Vagina (tissue), 2 donors: ENCODE data around the gene LRP2.

Experiments
- CTCF ChIP-seq, 3 experiments: fragments of 450-650 bp in 2 of 3; fragments of 200-600 bp in 1 of 3; sonication (generic) in 1 of 3; IDR thresholded peaks; one replicate each; pipeline ENCODE4 v1.5.1; 2017 to 2019; ENCODE audit warnings: antibody characterized with exemption in 3 of 3, mild to moderate bottlenecking in 2 of 3, moderate library complexity in 2 of 3
- POLR2A ChIP-seq, 2 donors: fragments of 450-650 bp; IDR thresholded peaks; one replicate each; pipeline ENCODE4 v1.6.1; 2017; ENCODE audit warnings: antibody characterized with exemption in 2 of 2, mild to moderate bottlenecking in 2 of 2, moderate library complexity in 2 of 2

DNA sequence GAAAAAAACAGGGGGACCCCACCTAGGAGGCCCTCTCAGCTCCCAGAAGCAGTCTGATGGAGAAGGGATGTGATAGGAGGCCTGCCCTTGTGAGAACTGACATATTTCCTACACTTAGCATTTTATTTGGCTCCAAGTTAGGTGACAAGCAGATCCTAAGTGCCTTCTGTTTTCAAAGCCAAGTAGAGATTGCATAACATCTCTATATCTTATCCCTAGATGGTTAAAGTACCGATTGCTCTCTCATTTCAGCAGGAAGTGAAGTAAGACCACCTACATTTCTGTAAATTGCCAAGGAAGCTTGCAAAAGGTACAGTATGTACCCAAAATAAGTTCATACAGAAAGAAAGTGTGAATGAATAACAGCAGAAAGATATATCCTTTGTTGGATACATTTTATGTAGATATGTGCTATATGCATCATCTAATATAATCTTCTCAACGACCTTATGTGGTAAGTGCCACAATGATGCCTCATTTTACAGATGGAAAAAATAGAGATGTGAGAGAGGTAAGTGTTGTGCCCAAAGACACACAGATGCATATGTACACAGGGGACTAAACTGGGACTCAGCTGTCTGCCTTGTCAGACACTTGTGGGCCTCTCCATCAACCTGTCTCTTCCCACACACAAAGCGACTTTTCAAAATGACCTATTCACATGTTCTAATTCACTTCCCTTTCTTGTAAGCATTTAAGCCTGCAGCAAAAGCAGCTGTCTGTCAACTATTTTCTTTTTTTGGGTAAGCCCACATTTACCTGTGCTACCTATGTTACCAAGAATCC lies 254.0 kb downstream of the LRP2 start:
- TF ChIP-seq CTCF (IDR thresholded peaks at IDR 0.05) (no peak), POLR2A (IDR thresholded peaks at IDR 0.05) (no peak)
